HepG2 (cell line): ENCODE results near the gene RGS13. TPM values are rescaled to one million over a fixed set of nuclear protein-coding genes. Genes with fewer than 3 reads are reported as not detected.

ENCODE experiments used
- ATAC-seq: fragments of 200-7000 bp; cut with Tn5 transposase; 3 replicates; pipeline ENCODE4 v1.9.1; 2020; ENCODE audit warnings: mild to moderate bottlenecking, moderate library complexity
- BruUV-seq: library from RNA; stranded (reverse); fragments of 400-500 nt; replicated peaks from 2 replicates; lab custom pipeline; 2021; lab: Mats Ljungman, UMichigan
- CTCF ChIA-PET: fragments of 300-600 bp; formaldehyde crosslinking; extraction: SDS; loops from one replicate; lab custom pipeline; 2021; ENCODE audit warnings: low total read pairs, inconsistent platforms, low intra/inter-chr PET ratio; lab: Yijun Ruan, JAX
- POLR2A ChIA-PET: fragments of 350-600 bp; sonication (Branson Sonifier 250); formaldehyde crosslinking; loops from one replicate; lab custom pipeline; 2020; ENCODE audit warnings: antibody characterized with exemption, inconsistent platforms; lab: Yijun Ruan, JAX
- DNase-seq: peaks from one replicate; pipeline ENCODE4 v3.0.0-alpha.2; 2015; ENCODE audit warnings: low spot score
- FAIRE-seq: peaks from 3 replicates; lab custom pipeline; 2011; peaks lifted over from hg19 to GRCh38; lab: Jason Lieb, UNC
- H2AFZ ChIP-seq: one replicate; pipeline ENCODE4 v1.6.1; 2011; ENCODE audit warnings: low read length, inconsistent platforms
- H3K27ac ChIP-seq: fragments of 300-600 bp; 3 replicates; pipeline ENCODE4 v1.8.0; 2011; ENCODE audit warnings: mixed run types, mild to moderate bottlenecking, mixed read lengths, low read length, inconsistent platforms; ENCODE audit not compliant: insufficient read depth; ENCODE audit errors: extremely low read length
- H3K27me3 ChIP-seq, 2 experiments: fragments of 200-600 bp in 1 of 2; 2 replicates in 1 of 2; 3 replicates in 1 of 2; pipeline versions ENCODE4 v1.6.0 to v1.8.0; 2011; ENCODE audit warnings: low read length in 2 of 2, mild to moderate bottlenecking in 2 of 2, moderate library complexity in 2 of 2, inconsistent platforms in 1 of 2; ENCODE audit not compliant: insufficient read depth in 2 of 2, control insufficient read depth in 1 of 2
- H3K36me3 ChIP-seq, 2 experiments: fragments of 200-600 bp in 1 of 2; replicated peaks in 1 of 2; 2 replicates in 1 of 2; 3 replicates in 1 of 2; pipeline versions ENCODE4 v1.5.1 to v1.8.0; 2011; ENCODE audit warnings: low read length in 2 of 2, inconsistent platforms in 1 of 2; ENCODE audit not compliant: insufficient read depth in 2 of 2, control insufficient read depth in 1 of 2
- H3K4me1 ChIP-seq: 2 replicates; pipeline ENCODE4 v1.5.1; 2012; ENCODE audit warnings: low read length, inconsistent platforms; ENCODE audit not compliant: insufficient read depth
- H3K4me2 ChIP-seq: 2 replicates; pipeline ENCODE4 v1.6.0; 2011; ENCODE audit warnings: low read depth, low read length, inconsistent platforms
- H3K4me3 ChIP-seq, 3 experiments: fragments of 200-600 bp in 1 of 3; sonication (generic), shearing (Covaris generic) in 1 of 3; replicated peaks in 1 of 3; 2 replicates each; pipeline ENCODE4 v1.5.1; 2011 to 2016; ENCODE audit warnings: low read length in 3 of 3, inconsistent platforms in 2 of 3, low read depth in 2 of 3, mild to moderate bottlenecking in 2 of 3, control low read depth in 1 of 3, mixed read lengths in 1 of 3; ENCODE audit not compliant: insufficient read depth in 1 of 3
- H3K79me2 ChIP-seq: one replicate; pipeline ENCODE4 v1.6.1; 2011; ENCODE audit warnings: low read length, inconsistent platforms; ENCODE audit not compliant: insufficient read depth
- H3K9ac ChIP-seq: 2 replicates; pipeline ENCODE4 v1.6.0; 2011; ENCODE audit warnings: mild to moderate bottlenecking, low read depth, low read length, inconsistent platforms; ENCODE audit not compliant: insufficient read depth
- H3K9me3 ChIP-seq: 2 replicates; pipeline ENCODE4 v1.5.1; 2012; ENCODE audit warnings: mild to moderate bottlenecking, low read length
- H4K20me1 ChIP-seq: 2 replicates; pipeline ENCODE4 v1.6.0; 2011; ENCODE audit warnings: inconsistent platforms, mild to moderate bottlenecking, low read length, moderate library complexity; ENCODE audit not compliant: insufficient read depth
- ARID5B ChIP-seq: IDR thresholded peaks from 2 replicates; pipeline ENCODE4 v1.4.0; 2020; ENCODE audit warnings: mild to moderate bottlenecking, missing genetic modification reagents
- CC2D1A ChIP-seq: sonication (generic); formaldehyde crosslinking; IDR thresholded peaks from 2 replicates; pipeline ENCODE4 v1.8.1; 2023; ENCODE audit warnings: mild to moderate bottlenecking, missing genetic modification reagents
- FOXA3 ChIP-seq: IDR thresholded peaks from 2 replicates; pipeline ENCODE4 v1.6.1; 2016; ENCODE audit warnings: missing genetic modification reagents, missing compliant biosample characterization
- FOXK2 ChIP-seq: fragments of 450-650 bp; IDR thresholded peaks from 2 replicates; pipeline ENCODE4 v1.6.1; 2016
- FOXP1 ChIP-seq, 2 experiments: fragments of 450-650 bp in 1 of 2; IDR thresholded peaks; 2 replicates each; pipeline ENCODE4 v1.6.1; 2017 to 2018; ENCODE audit warnings: antibody characterized with exemption in 1 of 2
- GZF1 ChIP-seq: sonication (generic); formaldehyde crosslinking; IDR thresholded peaks from 2 replicates; pipeline ENCODE4 v1.5.1; 2020; ENCODE audit warnings: mild to moderate bottlenecking, missing genetic modification reagents
- HMG20A ChIP-seq: IDR thresholded peaks from 2 replicates; pipeline ENCODE4 v1.6.1; 2016; ENCODE audit warnings: borderline replicate concordance
- ISX ChIP-seq: sonication (generic); formaldehyde crosslinking; conservative IDR thresholded peaks from 2 replicates; pipeline ENCODE4 v1.5.0; 2020; ENCODE audit warnings: missing genetic modification reagents
- MEF2D ChIP-seq: sonication (generic); formaldehyde crosslinking; IDR thresholded peaks from 2 replicates; pipeline ENCODE4 v1.5.1; 2020; ENCODE audit warnings: mild to moderate bottlenecking, missing genetic modification reagents
- RARA ChIP-seq: IDR thresholded peaks from 2 replicates; pipeline ENCODE4 v1.6.1; 2016; ENCODE audit warnings: missing genetic modification reagents, missing compliant biosample characterization
- ZFP36L2 ChIP-seq: sonication (generic); formaldehyde crosslinking; IDR thresholded peaks from 2 replicates; pipeline ENCODE4 v1.4.0; 2020; ENCODE audit warnings: missing genetic modification reagents
- ZNF768 ChIP-seq: sonication (generic); formaldehyde crosslinking; IDR thresholded peaks from 2 replicates; pipeline ENCODE4 v1.4.0; 2020; ENCODE audit warnings: missing genetic modification reagents
- whole genome bisulfite sequencing: methylation state at CpG from one replicate; pipeline ENCODE4 v1.1.6; 2017; ENCODE audit warnings: low lambda C conversion rate; 5-methylcytosine and 5-hydroxymethylcytosine counted together
- in situ Hi-C: cut with HindIII; loops from 2 replicates; pipeline ENCODE4 v1.10.0; 2017; ENCODE audit warnings: low pct_unique_long_range_greater_than_20kb; ENCODE audit not compliant: extremely low pct_ligation_motif_present
- intact Hi-C: fragments of 100-400 bp; cut with micrococcal nuclease; formaldehyde crosslinking; loops from one replicate; pipeline ENCODE4 v1.10.0; 2022; ENCODE audit not compliant: unreplicated experiment
- polyA plus RNA-seq, 8 experiments: library from polyadenylated mRNA; depleted of rRNA in 3 of 8; stranded (reverse) in 7 of 8; unstranded in 1 of 8; fragments of >200 nt; fragmentation: Illumina TruSeq in 4 of 8; extraction: Trizol in 4 of 8; gene quantifications; 2 replicates each; pipeline versions ENCODE4 v1.2.1 to v1.2.3, GENCODE V29; 2011 to 2016; ENCODE audit warnings: low read depth in 4 of 8, missing spikeins in 1 of 8, mixed read lengths in 1 of 8; ENCODE audit not compliant: insufficient read depth in 1 of 8
- total RNA-seq, 5 experiments: library from RNA; depleted of rRNA; stranded (reverse); fragments of >200 nt; fragmentation: Illumina TruSeq; extraction: Trizol; gene quantifications; 2 replicates each; pipeline ENCODE4 v1.2.3, GENCODE V29; 2016; ENCODE audit warnings: low read depth in 1 of 5
- TF ChIP-seq, protein P1 (sequence below): sonication (generic); formaldehyde crosslinking; IDR thresholded peaks from 2 replicates; pipeline ENCODE4 v1.4.0; 2020; ENCODE audit warnings: missing genetic modification reagents
- TF ChIP-seq, protein P2 (sequence below): sonication (generic); formaldehyde crosslinking; conservative IDR thresholded peaks from 2 replicates; pipeline ENCODE4 v1.4.0; 2020; ENCODE audit warnings: mild to moderate bottlenecking, missing genetic modification reagents, moderate library complexity

The RGS13 gene
- total and polyA plus RNA-seq, 2 of the 13 experiments (the other 11 are each of a cell fraction or from before 2014, with no cell fraction given): not detected

DNA sequence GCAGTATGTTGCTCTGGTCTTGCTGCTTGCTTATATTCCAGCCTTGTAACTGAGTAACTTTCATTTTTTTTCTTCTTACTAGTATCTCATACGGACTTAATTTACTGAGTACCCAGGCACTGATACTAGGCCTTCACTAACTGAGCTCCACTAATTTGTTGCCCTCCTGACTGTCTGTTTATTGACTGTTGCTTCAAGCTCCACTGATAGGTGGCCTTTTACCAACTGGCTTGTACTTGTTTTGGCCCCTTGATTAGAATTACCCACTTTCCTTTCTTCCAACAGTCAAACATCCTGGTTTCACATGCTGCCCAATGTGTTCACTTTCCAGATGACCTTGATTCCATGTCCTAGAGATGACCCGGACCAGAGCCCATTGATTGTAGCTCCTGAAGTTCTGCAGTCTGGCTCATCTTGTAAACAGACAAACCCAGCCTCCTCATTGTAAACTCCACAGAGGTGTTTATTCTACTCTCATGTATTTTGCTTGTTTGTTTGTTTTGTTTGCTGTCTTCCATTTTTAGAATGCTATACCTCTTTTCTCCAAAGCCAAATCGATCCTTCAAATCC lies 32.6 kb upstream of the RGS13 start:
- FAIRE-seq (no peak), ATAC-seq (peak; percentile 86), DNase-seq (no peak)
- Histone ChIP-seq H3K4me2 (no peak overlapping the region), H3K27me3 (no peaks in the 10 kb centered on the region), H4K20me1 (no peaks in the 10 kb centered on the region), H3K4me1 (peaks cover 9% of the 10 kb centered on the region; the same call in 1 of the 2 replicates), H3K9ac (no peak overlapping the region), H3K36me3 (no peaks in the 10 kb centered on the region), H2AFZ (no peak overlapping the region), H3K9me3 (no peaks in the 10 kb centered on the region), H3K27ac (no peak overlapping the region), H3K79me2 (no peaks in the 10 kb centered on the region), H3K4me3 (no peak overlapping the region)
- POLR2A ChIA-PET: no interaction called here
- intact Hi-C loops (no loop called here), in situ Hi-C loops (no loop called here)
- no TSS peak for BruUV-seq
- CTCF ChIA-PET: no interaction called here
- 4% methylated on average over 3 of the region's 3 CpGs for WGBS
- TF ChIP-seq, protein P1, sequence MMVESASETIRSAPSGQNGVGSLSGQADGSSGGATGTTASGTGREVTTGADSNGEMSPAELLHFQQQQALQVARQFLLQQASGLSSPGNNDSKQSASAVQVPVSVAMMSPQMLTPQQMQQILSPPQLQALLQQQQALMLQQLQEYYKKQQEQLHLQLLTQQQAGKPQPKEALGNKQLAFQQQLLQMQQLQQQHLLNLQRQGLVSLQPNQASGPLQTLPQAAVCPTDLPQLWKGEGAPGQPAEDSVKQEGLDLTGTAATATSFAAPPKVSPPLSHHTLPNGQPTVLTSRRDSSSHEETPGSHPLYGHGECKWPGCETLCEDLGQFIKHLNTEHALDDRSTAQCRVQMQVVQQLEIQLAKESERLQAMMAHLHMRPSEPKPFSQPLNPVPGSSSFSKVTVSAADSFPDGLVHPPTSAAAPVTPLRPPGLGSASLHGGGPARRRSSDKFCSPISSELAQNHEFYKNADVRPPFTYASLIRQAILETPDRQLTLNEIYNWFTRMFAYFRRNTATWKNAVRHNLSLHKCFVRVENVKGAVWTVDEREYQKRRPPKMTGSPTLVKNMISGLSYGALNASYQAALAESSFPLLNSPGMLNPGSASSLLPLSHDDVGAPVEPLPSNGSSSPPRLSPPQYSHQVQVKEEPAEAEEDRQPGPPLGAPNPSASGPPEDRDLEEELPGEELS (CRISPR knock-in tag): peak; percentile 44; the same call in 1 of the 2 replicates
- TF ChIP-seq FOXK2: no peak
- TF ChIP-seq GZF1 (CRISPR knock-in tag): no peak
- no peak for TF ChIP-seq CC2D1A
- TF ChIP-seq ISX (CRISPR knock-in tag): no peak
- TF ChIP-seq MEF2D (CRISPR knock-in tag): 0 out of 2 replicates have a peak, but pooled peaks have one; percentile 36
- TF ChIP-seq FOXP1 (IDR thresholded peaks at IDR 0.05): no peak
- peak; percentile 88 for TF ChIP-seq FOXP1 (CRISPR knock-in tag; IDR thresholded peaks at IDR 0.05)
- peak; percentile 25; the same call in 1 of the 2 replicates for TF ChIP-seq HMG20A (CRISPR knock-in tag)
- no peak for TF ChIP-seq ZNF768 (CRISPR knock-in tag)
- TF ChIP-seq, protein P2, sequence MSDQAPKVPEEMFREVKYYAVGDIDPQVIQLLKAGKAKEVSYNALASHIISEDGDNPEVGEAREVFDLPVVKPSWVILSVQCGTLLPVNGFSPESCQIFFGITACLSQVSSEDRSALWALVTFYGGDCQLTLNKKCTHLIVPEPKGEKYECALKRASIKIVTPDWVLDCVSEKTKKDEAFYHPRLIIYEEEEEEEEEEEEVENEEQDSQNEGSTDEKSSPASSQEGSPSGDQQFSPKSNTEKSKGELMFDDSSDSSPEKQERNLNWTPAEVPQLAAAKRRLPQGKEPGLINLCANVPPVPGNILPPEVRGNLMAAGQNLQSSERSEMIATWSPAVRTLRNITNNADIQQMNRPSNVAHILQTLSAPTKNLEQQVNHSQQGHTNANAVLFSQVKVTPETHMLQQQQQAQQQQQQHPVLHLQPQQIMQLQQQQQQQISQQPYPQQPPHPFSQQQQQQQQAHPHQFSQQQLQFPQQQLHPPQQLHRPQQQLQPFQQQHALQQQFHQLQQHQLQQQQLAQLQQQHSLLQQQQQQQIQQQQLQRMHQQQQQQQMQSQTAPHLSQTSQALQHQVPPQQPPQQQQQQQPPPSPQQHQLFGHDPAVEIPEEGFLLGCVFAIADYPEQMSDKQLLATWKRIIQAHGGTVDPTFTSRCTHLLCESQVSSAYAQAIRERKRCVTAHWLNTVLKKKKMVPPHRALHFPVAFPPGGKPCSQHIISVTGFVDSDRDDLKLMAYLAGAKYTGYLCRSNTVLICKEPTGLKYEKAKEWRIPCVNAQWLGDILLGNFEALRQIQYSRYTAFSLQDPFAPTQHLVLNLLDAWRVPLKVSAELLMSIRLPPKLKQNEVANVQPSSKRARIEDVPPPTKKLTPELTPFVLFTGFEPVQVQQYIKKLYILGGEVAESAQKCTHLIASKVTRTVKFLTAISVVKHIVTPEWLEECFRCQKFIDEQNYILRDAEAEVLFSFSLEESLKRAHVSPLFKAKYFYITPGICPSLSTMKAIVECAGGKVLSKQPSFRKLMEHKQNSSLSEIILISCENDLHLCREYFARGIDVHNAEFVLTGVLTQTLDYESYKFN (CRISPR knock-in tag): peak; percentile 50
- peak; percentile 84 for TF ChIP-seq RARA (CRISPR knock-in tag)
- peak; percentile 37; the same call in 1 of the 2 replicates for TF ChIP-seq ARID5B (CRISPR knock-in tag)
- TF ChIP-seq ZFP36L2 (CRISPR knock-in tag): no peak
- TF ChIP-seq FOXA3 (CRISPR knock-in tag): 0 out of 2 replicates have a peak, but pooled peaks have one; percentile 20
